Activated CD4-positive, alpha-beta memory T cell treated with anti-CD3 and anti-CD28 coated beads, Interleukin-2, amount 10 ng/mL, durations not matched to agents 7 days and 5 days (primary cell): ENCODE measurements around the gene NOSIP. TPM values are rescaled to one million over a fixed set of nuclear protein-coding genes. Genes with fewer than 3 reads are reported as not detected.

Experiments
- CTCF ChIA-PET: fragments of 350-600 bp; sonication (Branson Sonifier 250); formaldehyde crosslinking; loops from one replicate; lab custom pipeline; 2021; ENCODE audit warnings: antibody characterized with exemption, inconsistent platforms; lab: Charles Lee
- POLR2A ChIA-PET: fragments of 350-600 bp; sonication (Branson Sonifier 250); formaldehyde crosslinking; loops from one replicate; lab custom pipeline; 2021; ENCODE audit warnings: antibody characterized with exemption; lab: Charles Lee
- DNase-seq: peaks from one replicate; pipeline ENCODE4 v3.0.0-alpha.2; 2020
- H3K27ac Mint-ChIP-seq: one replicate; pipeline ENCODE4 v1.8.0; 2021; ENCODE audit warnings: mild to moderate bottlenecking, mixed read lengths
- H3K27me3 Mint-ChIP-seq: one replicate; pipeline ENCODE4 v1.8.0; 2021; ENCODE audit warnings: mixed read lengths
- H3K36me3 Mint-ChIP-seq: one replicate; pipeline ENCODE4 v1.8.0; 2021; ENCODE audit warnings: low read depth, mixed read lengths
- H3K4me1 Mint-ChIP-seq: one replicate; pipeline ENCODE4 v1.8.0; 2021; ENCODE audit warnings: mixed read lengths
- H3K4me3 Mint-ChIP-seq: one replicate; pipeline ENCODE4 v1.8.0; 2021; ENCODE audit warnings: mild to moderate bottlenecking, mixed read lengths
- H3K9me3 Mint-ChIP-seq: one replicate; pipeline ENCODE4 v1.8.0; 2021; ENCODE audit warnings: mixed read lengths
- total RNA-seq, 2 experiments: library from RNA; stranded (reverse); gene quantifications; one replicate each; pipeline ENCODE4 v1.2.3, GENCODE V29; 2021

NOSIP gene
- total RNA-seq, 2 experiments from 2014 or later = 162 to 163 TPM

GRCh38 chr19:49605605-49606004 lies 25.2 kb upstream of the NOSIP start:
- peaks cover 37% of the 10 kb centered on the region for H3K36me3 Mint-ChIP-seq
- no peaks in the 10 kb centered on the region for H3K4me1 Mint-ChIP-seq
- H3K27me3 Mint-ChIP-seq = no peaks in the 10 kb centered on the region
- H3K27ac Mint-ChIP-seq = no peak overlapping the region
- no peak overlapping the region for H3K4me3 Mint-ChIP-seq
- no peak for DNase-seq
- no peaks in the 10 kb centered on the region for H3K9me3 Mint-ChIP-seq
- POLR2A ChIA-PET = interaction anchor here (2.0 kb wide), 1 partner anchor 26 kb away, joined by 4 read pairs; the partner anchor contains the start of gene NOSIP
- CTCF ChIA-PET = no interaction called here

GRCh38 chr19:49602806-49603205 lies 22.4 kb upstream of the NOSIP start:
- ChIA-PET POLR2A (interaction anchor here (1.7 kb wide), 1 partner anchor 9 kb away, joined by 4 read pairs; no protein-coding TSS in a partner anchor), CTCF (no interaction called here)
- DNase-seq = no peak
- Mint-ChIP-seq H3K36me3 (peaks cover 34% of the 10 kb centered on the region), H3K4me3 (no peak overlapping the region), H3K9me3 (no peaks in the 10 kb centered on the region), H3K27ac (no peak overlapping the region), H3K4me1 (no peaks in the 10 kb centered on the region), H3K27me3 (no peaks in the 10 kb centered on the region)

- Mint-ChIP-seq H3K36me3 (peaks cover 34% of the 10 kb centered on the region), H3K27ac (no peak overlapping the region), H3K4me3 (no peak overlapping the region), H3K9me3 (no peaks in the 10 kb centered on the region), H3K27me3 (no peaks in the 10 kb centered on the region), H3K4me1 (no peaks in the 10 kb centered on the region)
- no peak for DNase-seq
- ChIA-PET POLR2A (interaction anchor here (1.0 to 1.7 kb wide), 2 partner anchors 8 to 13 kb away, joined by 3 to 4 read pairs; no protein-coding TSS in a partner anchor), CTCF (no interaction called here)
Measured at GRCh38 chr19:49601482-49602038, 21.2 kb upstream of the NOSIP start.

GRCh38 chr19:49599378-49600295 lies 19.3 kb upstream of the NOSIP start:
- no peak for DNase-seq
- no peak overlapping the region for H3K27ac Mint-ChIP-seq
- no peak overlapping the region for H3K4me3 Mint-ChIP-seq
- ChIA-PET POLR2A (interaction anchor here (0.6 kb wide), 1 partner anchor 35 kb away, joined by 3 read pairs; no protein-coding TSS in a partner anchor), CTCF (interaction anchor here (0.6 kb wide), 1 partner anchor 13 kb away, joined by 4 read pairs; no protein-coding TSS in a partner anchor)
- H3K27me3 Mint-ChIP-seq = no peaks in the 10 kb centered on the region
- no peaks in the 10 kb centered on the region for H3K9me3 Mint-ChIP-seq
- H3K4me1 Mint-ChIP-seq = peaks cover under 1% of the 10 kb centered on the region
- peaks cover 32% of the 10 kb centered on the region for H3K36me3 Mint-ChIP-seq

GRCh38 chr19:49597703-49597974 lies 17.3 kb upstream of the NOSIP start:
- H3K4me3 Mint-ChIP-seq = no peak overlapping the region

GRCh38 chr19:49596954-49597702 lies 16.8 kb upstream of the NOSIP start:
- Mint-ChIP-seq H3K27ac (no peak overlapping the region), H3K36me3 (peaks cover 37% of the 10 kb centered on the region), H3K27me3 (no peaks in the 10 kb centered on the region), H3K9me3 (no peaks in the 10 kb centered on the region), H3K4me3 (no peak overlapping the region), H3K4me1 (peaks cover 24% of the 10 kb centered on the region)
- no peak for DNase-seq
- POLR2A ChIA-PET = no interaction called here
- CTCF ChIA-PET = no interaction called here

More at GRCh38 chr19:49597703-49597974, 17.3 kb upstream of the NOSIP start:
- Mint-ChIP-seq H3K27me3 (no peaks in the 10 kb centered on the region), H3K27ac (no peak overlapping the region), H3K36me3 (peaks cover 41% of the 10 kb centered on the region), H3K4me1 (peaks cover 19% of the 10 kb centered on the region), H3K9me3 (no peaks in the 10 kb centered on the region)
- ChIA-PET POLR2A (no interaction called here), CTCF (no interaction called here)
- DNase-seq = no peak

- POLR2A ChIA-PET = no interaction called here
- no peak overlapping the region for H3K27ac Mint-ChIP-seq
- H3K4me3 Mint-ChIP-seq = no peak overlapping the region
- H3K27me3 Mint-ChIP-seq = no peaks in the 10 kb centered on the region
- H3K4me1 Mint-ChIP-seq = peaks cover 24% of the 10 kb centered on the region
- no peak for DNase-seq
- CTCF ChIA-PET = interaction anchor here (0.6 kb wide), 1 partner anchor 13 kb away, joined by 4 read pairs; no protein-coding TSS in a partner anchor
- H3K36me3 Mint-ChIP-seq = peaks cover 32% of the 10 kb centered on the region
- H3K9me3 Mint-ChIP-seq = no peaks in the 10 kb centered on the region
Measured at GRCh38 chr19:49596407-49596806, 16.1 kb upstream of the NOSIP start.

GRCh38 chr19:49595819-49596404 lies 15.6 kb upstream of the NOSIP start:
- no peak for DNase-seq
- Mint-ChIP-seq H3K4me1 (peaks cover 24% of the 10 kb centered on the region), H3K27ac (no peak overlapping the region), H3K36me3 (peaks cover 29% of the 10 kb centered on the region), H3K27me3 (no peaks in the 10 kb centered on the region), H3K4me3 (no peak overlapping the region), H3K9me3 (no peaks in the 10 kb centered on the region)
- ChIA-PET CTCF (interaction anchor here (0.6 kb wide), 1 partner anchor 13 kb away, joined by 4 read pairs; no protein-coding TSS in a partner anchor), POLR2A (no interaction called here)

- no peak for DNase-seq
- ChIA-PET CTCF (no interaction called here), POLR2A (interaction anchor here (1.2 to 3.9 kb wide), 2 partner anchors 15 to 63 kb away, joined by 3 to 24 read pairs; partner anchors contain the start of genes NOSIP and PRRG2)
- Mint-ChIP-seq H3K27ac (no peak overlapping the region), H3K4me3 (no peak overlapping the region), H3K36me3 (peaks cover 25% of the 10 kb centered on the region), H3K4me1 (peaks cover 24% of the 10 kb centered on the region), H3K27me3 (no peaks in the 10 kb centered on the region), H3K9me3 (no peaks in the 10 kb centered on the region)
Measured at GRCh38 chr19:49594993-49595818, 14.8 kb upstream of the NOSIP start.

GRCh38 chr19:49594157-49594992 lies 14.0 kb upstream of the NOSIP start:
- no peak for DNase-seq
- H3K27ac Mint-ChIP-seq = peak overlapping the region; percentile 81
- POLR2A ChIA-PET = interaction anchor here (0.6 to 3.9 kb wide), 6 partner anchors 8 to 64 kb away, joined by 3 to 24 read pairs (median 4); partner anchors contain the start of genes NOSIP and PRRG2

More at GRCh38 chr19:49594157-49594992, 14.0 kb upstream of the NOSIP start:
- Mint-ChIP-seq H3K36me3 (peaks cover 20% of the 10 kb centered on the region), H3K4me1 (peaks cover 31% of the 10 kb centered on the region), H3K4me3 (peak overlapping the region; percentile 79), H3K27me3 (peaks cover 3% of the 10 kb centered on the region), H3K9me3 (no peaks in the 10 kb centered on the region)
- CTCF ChIA-PET = interaction anchor here (1.2 to 1.7 kb wide), 3 partner anchors 15 to 81 kb away, joined by 3 read pairs; partner anchors contain the start of gene RCN3
